Adrenal gland (tissue), 5 donors: Measurements from ENCODE around the gene ACY1.
"Not testable (repeated sequence)": the region's sequence is repeated elsewhere in the genome, so short reads cannot be mapped to it uniquely, and the experiment has no call there.

Source experiments
- CTCF ChIP-seq, 6 experiments: fragments of 450-650 bp in 4 of 6; fragments of 200-600 bp in 2 of 6; sonication (generic) in 1 of 6; IDR thresholded peaks; 1 replicate in 5 of 6; 2 replicates in 1 of 6; pipeline versions ENCODE4 v1.5.1 to v1.8.0; 2016 to 2021; ENCODE audit warnings: antibody characterized with exemption in 6 of 6, mild to moderate bottlenecking in 2 of 6, moderate library complexity in 1 of 6
- POLR2A ChIP-seq, 2 donors: fragments of 450-650 bp; IDR thresholded peaks; one replicate each; pipeline ENCODE4 v1.6.1; 2017; ENCODE audit warnings: antibody characterized with exemption in 2 of 2, mild to moderate bottlenecking in 2 of 2, moderate library complexity in 1 of 2
- donor health status: DM: no; HTN: no; CAD: no.

- not testable (repeated sequence) for TF ChIP-seq CTCF, POLR2A (IDR thresholded peaks at IDR 0.05)
These were observed 7.2 kb downstream of the ACY1 start for GRCh38 chr3:51990501-51990971.
